ENCODE measurements around the gene AIP. TPM values are rescaled to one million over a fixed set of nuclear protein-coding genes. Genes with fewer than 3 reads are reported as not detected.

Gene AIP
- total and polyA plus RNA-seq, 2 of the 8 experiments (the other 6 are each of a cell fraction or from before 2014, with no cell fraction given), result 29.8 to 54.4 TPM

DNA sequence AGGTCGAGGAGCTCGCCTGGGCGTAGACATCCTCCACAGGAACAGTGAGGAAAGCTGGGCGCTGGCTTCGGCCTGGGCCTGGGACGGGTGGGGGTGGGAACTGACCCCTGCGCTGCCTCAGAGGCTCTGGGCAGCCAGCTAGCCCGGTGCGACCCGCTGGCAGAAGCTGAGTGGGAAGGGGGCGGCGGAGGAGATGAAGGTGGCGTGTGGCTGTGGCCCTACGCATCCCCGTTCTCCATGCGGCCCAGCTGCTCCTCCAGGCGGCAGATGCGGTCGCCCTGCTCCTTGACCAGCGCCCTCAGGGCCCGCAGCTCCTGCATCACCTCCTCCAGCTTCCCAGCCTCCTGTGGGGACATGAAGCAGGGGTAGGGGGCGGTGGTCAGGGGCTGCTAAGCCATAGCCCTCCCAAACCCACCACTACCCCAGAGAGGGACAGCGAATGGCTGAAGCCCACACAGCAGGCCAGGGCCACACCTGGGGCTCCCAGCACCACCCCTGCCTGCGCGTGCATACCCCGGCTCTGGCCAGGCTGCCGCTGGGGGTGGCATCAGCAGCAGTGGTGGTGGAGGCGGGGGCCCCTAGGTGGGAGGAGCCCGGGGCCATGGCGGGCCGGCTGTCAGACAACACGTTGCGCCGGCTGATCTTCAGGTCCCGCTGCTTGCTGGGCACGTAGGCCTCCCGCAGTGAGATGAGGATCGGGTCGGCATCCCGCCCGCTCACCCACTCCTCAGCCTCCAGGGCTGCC is 44.5 kb upstream of the AIP start:
- CTCF ChIA-PET (ENCODE audit: partially characterized antibody), result interaction anchor here (0.6 to 2.2 kb wide), 12 partner anchors 13 to 969 kb away, joined by 3 to 8 read pairs (median 3); partner anchors contain the start of gene GPR152
- FAIRE-seq, result no peak
- no peak overlapping the region for H3K27ac ChIP-seq (ENCODE audit: low read depth, low read length)
- TF ChIP-seq SRF (IDR thresholded peaks at IDR 0.05; ENCODE audit: low read depth, low read length) (no peak), CREB1 (IDR thresholded peaks at IDR 0.05) (no peak), SP1 (IDR thresholded peaks at IDR 0.05; ENCODE audit: low read depth, low read length) (no peak), MAFK (IDR thresholded peaks at IDR 0.05; ENCODE audit: low read depth, low read length) (no peak), SUZ12 (IDR thresholded peaks at IDR 0.05; ENCODE audit: low read length) (no peak)

More for the DNA sequence above, 44.5 kb upstream of the AIP start:
- H3K4me3 ChIP-seq (ENCODE audit: extremely low read depth in 1 of 4, insufficient read depth in 2 of 4, low read depth in 3 of 4, low read length in 4 of 4), result no peak overlapping the region
- no peak overlapping the region for H2AFZ ChIP-seq (ENCODE audit: low read length)
- H3K14ac ChIP-seq (ENCODE audit: insufficient read length), result no peak overlapping the region
- H3K4me2 ChIP-seq (ENCODE audit: insufficient read depth in 1 of 2, low read depth in 2 of 2, low read length in 2 of 2), result no peak overlapping the region
- no peak overlapping the region for H4K91ac ChIP-seq (replicated peaks; ENCODE audit: insufficient read length, low read length)
- 0 out of 2 replicates have a peak, but pooled peaks cover 2% of the 10 kb centered on the region for H3K79me1 ChIP-seq (ENCODE audit: low read depth, low read length)
- 0 out of 2 replicates have a peak overlapping the region, but pooled peaks have one; percentile 17 for H2BK12ac ChIP-seq (ENCODE audit: low read depth, low read length)
- 92% methylated on average over 21 of the region's 41 CpGs; no CpG with 5 or more reads in 1 of the 2 experiments for whole genome bisulfite sequencing, 2 experiments (ENCODE audit: extremely low coverage in 1 of 2, insufficient coverage in 1 of 2, insufficient read length in 1 of 2, insufficient replicate concordance in 2 of 2, low coverage in 1 of 2, low lambda C conversion rate in 2 of 2, missing lambda C conversion rate in 1 of 2)
- no peak overlapping the region for H3K9ac ChIP-seq (replicated peaks in 1 of 4; ENCODE audit: extremely low read depth in 1 of 4, low read depth in 3 of 4, low read length in 3 of 4)
- H3K23ac ChIP-seq (ENCODE audit: insufficient read length), result no peak overlapping the region
- H3K27me3 ChIP-seq (replicated peaks in 1 of 4; ENCODE audit: control insufficient read depth in 3 of 4, extremely low read depth in 1 of 4, insufficient read depth in 3 of 4, low read length in 3 of 4), result no peaks in the 10 kb centered on the region
- H4K5ac ChIP-seq (ENCODE audit: insufficient read length, low read depth, low read length), result no peak overlapping the region
- peaks cover 4 to 27% of the 10 kb centered on the region in 2 experiments for H4K20me1 ChIP-seq (replicated peaks in 1 of 2; ENCODE audit: control insufficient read depth in 1 of 2, insufficient read depth in 2 of 2, low read length in 2 of 2)
- POLR2A ChIA-PET (ENCODE audit: partially characterized antibody), result interaction anchor here (0.8 to 12.5 kb wide), 15 partner anchors 8 to 44 kb away, joined by 3 to 104 read pairs (median 7); partner anchors contain the start of genes CABP4, CARNS1, GPR152 and PPP1CA
- H4K8ac ChIP-seq (ENCODE audit: extremely low read depth, insufficient read depth, low read length), result no peak overlapping the region; the same call in 1 of the 2 replicates
- no peak overlapping the region for H2BK120ac ChIP-seq (replicated peaks; ENCODE audit: low read depth, low read length)
- peaks cover 8 to 26% (median 14%) of the 10 kb centered on the region in 4 experiments; a peak in 6 of 8 replicates for H3K36me3 ChIP-seq (ENCODE audit: control insufficient read depth in 2 of 4, insufficient read depth in 4 of 4, low read length in 3 of 4)
- H3K56ac ChIP-seq (replicated peaks; ENCODE audit: insufficient read length, low read depth, low read length), result no peak overlapping the region
- DNase-seq (ENCODE audit: low read depth in 1 of 2, low spot score in 2 of 2), result no peak
- no peaks in the 10 kb centered on the region for H3K79me2 ChIP-seq (ENCODE audit: control insufficient read depth in 1 of 2, insufficient read depth in 2 of 2, low read length in 2 of 2)
- H2AK5ac ChIP-seq (ENCODE audit: low read depth, low read length), result no peak overlapping the region
- H3K18ac ChIP-seq (ENCODE audit: extremely low read depth, low read length), result no peak overlapping the region
- H2BK5ac ChIP-seq (ENCODE audit: low read depth, low read length), result no peak overlapping the region; the same call in 1 of the 2 replicates
- no peak overlapping the region for H3K4ac ChIP-seq (replicated peaks; ENCODE audit: insufficient read length, low read depth, low read length)
- H3K23me2 ChIP-seq (ENCODE audit: low read depth, low read length), result peaks cover 2% of the 10 kb centered on the region; the same call in 1 of the 2 replicates
- no peak overlapping the region for H2BK20ac ChIP-seq (ENCODE audit: low read length)
- H3K9me3 ChIP-seq (ENCODE audit: insufficient read depth in 2 of 2, low read depth in 1 of 2, low read length in 1 of 2), result no peaks in the 10 kb centered on the region
- no peak overlapping the region for H2BK15ac ChIP-seq (ENCODE audit: low read length)
- peaks cover 0 to 24% (median 16%) of the 10 kb centered on the region in 4 experiments; a peak in 6 of 7 replicates for H3K4me1 ChIP-seq (replicated peaks in 1 of 4; ENCODE audit: control insufficient read depth in 3 of 4, insufficient read depth in 4 of 4, low read length in 3 of 4)

All from H1 (cell line).